ENCODE data around the gene JAM3. TPM values are rescaled to one million over a fixed set of nuclear protein-coding genes. Genes with fewer than 3 reads are reported as not detected.

JAM3 gene
- total RNA-seq, 2 experiments from 2014 or later: 24.9 to 26.8 TPM

GRCh38 chr11:134170919-134171281 lies 102.0 kb downstream of the JAM3 start:
- Mint-ChIP-seq H3K9me3 (no peaks in the 10 kb centered on the region), H3K27ac (no peak overlapping the region), H3K27me3 (no peaks in the 10 kb centered on the region), H3K4me1 (ENCODE audit: low read depth) (no peaks in the 10 kb centered on the region), H3K4me3 (no peak overlapping the region), H3K36me3 (ENCODE audit: low read depth) (peaks cover 49% of the 10 kb centered on the region)
- ATAC-seq: no peak
- ChIA-PET POLR2A (no interaction called here), CTCF (no interaction called here)
- DNase-seq: no peak
- no peak for TF ChIP-seq CTCF (IDR thresholded peaks at IDR 0.05)
- intact Hi-C loops (cut with micrococcal nuclease): no loop called here

- DNase-seq: no peak
- H3K4me3 Mint-ChIP-seq: no peak overlapping the region
- ATAC-seq: no peak
- POLR2A ChIA-PET: no interaction called here
- no peak overlapping the region for H3K27ac Mint-ChIP-seq
- peaks cover 55% of the 10 kb centered on the region for H3K36me3 Mint-ChIP-seq (ENCODE audit: low read depth)
- intact Hi-C loops (cut with micrococcal nuclease): no loop called here
- H3K27me3 Mint-ChIP-seq: no peaks in the 10 kb centered on the region
- no peaks in the 10 kb centered on the region for H3K9me3 Mint-ChIP-seq
- CTCF ChIA-PET: no interaction called here
- no peaks in the 10 kb centered on the region for H3K4me1 Mint-ChIP-seq (ENCODE audit: low read depth)
- TF ChIP-seq CTCF (IDR thresholded peaks at IDR 0.05): no peak
Observed at GRCh38 chr11:134171951-134172350, 103.1 kb downstream of the JAM3 start.

- ATAC-seq: no peak
- ChIA-PET CTCF (interaction anchor here (0.9 kb wide), 1 partner anchor 34 kb away, joined by 3 read pairs; no protein-coding TSS in a partner anchor), POLR2A (interaction anchor here (0.7 kb wide), 1 partner anchor 25 kb away, joined by 3 read pairs; no protein-coding TSS in a partner anchor)
- Mint-ChIP-seq H3K27me3 (no peaks in the 10 kb centered on the region), H3K4me1 (ENCODE audit: low read depth) (no peaks in the 10 kb centered on the region), H3K27ac (no peak overlapping the region), H3K9me3 (no peaks in the 10 kb centered on the region), H3K36me3 (ENCODE audit: low read depth) (peaks cover 47% of the 10 kb centered on the region), H3K4me3 (no peak overlapping the region)
- no peak for TF ChIP-seq CTCF (IDR thresholded peaks at IDR 0.05)
- intact Hi-C loops (cut with micrococcal nuclease): no loop called here
- no peak for DNase-seq
Observed at GRCh38 chr11:134173296-134173695, 104.4 kb downstream of the JAM3 start.

- H3K4me3 Mint-ChIP-seq: no peak overlapping the region
- ATAC-seq (no peak), DNase-seq (no peak)
- ChIA-PET POLR2A (no interaction called here), CTCF (no interaction called here)
- H3K27ac Mint-ChIP-seq: no peak overlapping the region
- no peaks in the 10 kb centered on the region for H3K27me3 Mint-ChIP-seq
- no peaks in the 10 kb centered on the region for H3K9me3 Mint-ChIP-seq
- no peak for TF ChIP-seq CTCF (IDR thresholded peaks at IDR 0.05)
- no peaks in the 10 kb centered on the region for H3K4me1 Mint-ChIP-seq (ENCODE audit: low read depth)
- peaks cover 47% of the 10 kb centered on the region for H3K36me3 Mint-ChIP-seq (ENCODE audit: low read depth)
- intact Hi-C loops (cut with micrococcal nuclease): no loop called here
Observed at GRCh38 chr11:134176284-134176683, 107.4 kb downstream of the JAM3 start.

GRCh38 chr11:134178032-134178674 lies 109.3 kb downstream of the JAM3 start:
- Mint-ChIP-seq H3K27ac (no peak overlapping the region), H3K36me3 (ENCODE audit: low read depth) (peaks cover 41% of the 10 kb centered on the region), H3K27me3 (no peaks in the 10 kb centered on the region), H3K4me3 (no peak overlapping the region), H3K9me3 (no peaks in the 10 kb centered on the region), H3K4me1 (ENCODE audit: low read depth) (no peaks in the 10 kb centered on the region)
- ChIA-PET POLR2A (interaction anchor here (0.5 kb wide), 1 partner anchor 10 kb away, joined by 3 read pairs; no protein-coding TSS in a partner anchor), CTCF (interaction anchor here (1.1 kb wide), 1 partner anchor 128 kb away, joined by 3 read pairs; no protein-coding TSS in a partner anchor)
- DNase-seq (no peak), ATAC-seq (no peak)
- no peak for TF ChIP-seq CTCF (IDR thresholded peaks at IDR 0.05)
- intact Hi-C loops (cut with micrococcal nuclease): no loop called here
